Peyer's patch (tissue), 4 donors: ENCODE measurements around the gene MINDY4.

Source experiments
- POLR2A ChIP-seq, 2 donors: fragments of 450-650 bp; IDR thresholded peaks; one replicate each; pipeline ENCODE4 v1.5.1; 2017; ENCODE audit warnings: antibody characterized with exemption in 2 of 2, mild to moderate bottlenecking in 2 of 2, moderate library complexity in 2 of 2
- TF ChIP-seq, protein P1 (sequence below), 6 experiments: fragments of 450-650 bp in 4 of 6; fragments of 200-600 bp in 2 of 6; sonication (generic) in 1 of 6; IDR thresholded peaks; one replicate each; pipeline ENCODE4 v1.5.1; 2017 to 2019; ENCODE audit warnings: antibody characterized with exemption in 6 of 6, mild to moderate bottlenecking in 3 of 6, moderate library complexity in 1 of 6

DNA sequence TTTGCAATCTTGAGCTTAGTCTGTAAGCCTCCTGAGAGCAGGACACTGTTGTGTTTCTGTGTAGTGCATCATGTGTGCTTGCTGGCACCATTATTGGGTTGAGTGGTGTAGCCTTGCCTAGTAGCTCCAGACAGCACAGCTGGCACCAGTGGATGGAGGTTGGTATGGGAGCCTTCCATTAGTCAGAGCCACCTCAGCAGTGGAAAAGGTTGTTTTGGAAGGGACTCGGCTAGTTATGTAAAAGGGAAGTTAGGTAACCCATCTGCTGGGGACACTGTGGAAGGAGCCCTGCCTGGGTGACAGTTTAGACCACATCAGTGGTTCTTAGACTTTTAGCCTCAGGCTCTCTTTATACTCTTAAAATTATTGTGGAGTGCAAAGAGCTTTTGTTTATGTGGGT lies 16.3 kb downstream of the MINDY4 start:
- TF ChIP-seq, protein P1, sequence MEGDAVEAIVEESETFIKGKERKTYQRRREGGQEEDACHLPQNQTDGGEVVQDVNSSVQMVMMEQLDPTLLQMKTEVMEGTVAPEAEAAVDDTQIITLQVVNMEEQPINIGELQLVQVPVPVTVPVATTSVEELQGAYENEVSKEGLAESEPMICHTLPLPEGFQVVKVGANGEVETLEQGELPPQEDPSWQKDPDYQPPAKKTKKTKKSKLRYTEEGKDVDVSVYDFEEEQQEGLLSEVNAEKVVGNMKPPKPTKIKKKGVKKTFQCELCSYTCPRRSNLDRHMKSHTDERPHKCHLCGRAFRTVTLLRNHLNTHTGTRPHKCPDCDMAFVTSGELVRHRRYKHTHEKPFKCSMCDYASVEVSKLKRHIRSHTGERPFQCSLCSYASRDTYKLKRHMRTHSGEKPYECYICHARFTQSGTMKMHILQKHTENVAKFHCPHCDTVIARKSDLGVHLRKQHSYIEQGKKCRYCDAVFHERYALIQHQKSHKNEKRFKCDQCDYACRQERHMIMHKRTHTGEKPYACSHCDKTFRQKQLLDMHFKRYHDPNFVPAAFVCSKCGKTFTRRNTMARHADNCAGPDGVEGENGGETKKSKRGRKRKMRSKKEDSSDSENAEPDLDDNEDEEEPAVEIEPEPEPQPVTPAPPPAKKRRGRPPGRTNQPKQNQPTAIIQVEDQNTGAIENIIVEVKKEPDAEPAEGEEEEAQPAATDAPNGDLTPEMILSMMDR (IDR thresholded peaks at IDR 0.05) = no peak
- TF ChIP-seq POLR2A (IDR thresholded peaks at IDR 0.05) = no peak
